ENCODE data around the gene ORC3. TPM values are rescaled to one million over a fixed set of nuclear protein-coding genes. Genes with fewer than 3 reads are reported as not detected.

Gene ORC3
- total and polyA plus RNA-seq, 7 donors, result 10.2 to 27.6 (median 17.5) TPM

DNA sequence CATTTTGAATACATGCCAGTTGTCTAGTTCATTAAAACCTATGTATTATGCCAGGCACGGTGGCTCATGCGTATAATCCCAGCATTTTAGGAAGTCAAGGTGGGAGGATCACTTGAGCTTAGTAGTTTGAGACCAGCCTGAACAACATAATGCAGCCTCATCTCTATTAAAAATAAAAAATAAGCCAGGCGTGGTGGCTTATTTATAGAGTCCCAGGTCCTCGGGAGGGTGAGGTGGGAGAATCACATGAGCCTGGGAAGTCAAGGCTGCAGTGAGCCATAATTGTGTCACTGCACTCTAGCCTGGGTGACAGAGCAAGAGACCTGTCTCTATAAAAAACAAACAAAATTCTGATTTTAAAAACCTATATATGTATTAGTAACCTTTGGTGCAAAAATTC lies 27.5 kb downstream of the ORC3 start:
- peaks cover 0 to 50% (median 16%) of the 10 kb centered on the region in 4 donors for H3K36me3 ChIP-seq

DNA sequence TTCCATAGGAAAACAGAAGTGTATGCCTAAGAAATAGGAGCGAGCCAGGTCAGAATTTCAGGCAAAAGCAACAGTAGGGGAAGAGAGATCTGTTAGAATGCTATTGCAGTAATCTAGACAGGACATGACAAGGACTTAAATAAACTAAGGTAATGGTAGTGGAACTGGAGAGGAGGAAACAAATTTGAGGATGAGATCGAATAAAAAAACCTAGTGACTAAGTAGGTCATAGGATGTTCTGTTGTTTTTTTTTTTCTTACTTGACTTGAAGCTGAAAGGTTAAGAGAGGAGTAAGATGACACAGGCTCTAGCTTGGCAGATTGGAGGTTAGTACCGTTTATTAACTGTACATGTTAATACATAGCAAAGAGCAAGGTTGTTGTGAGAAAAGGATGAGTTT lies 28.6 kb downstream of the ORC3 start:
- H3K27ac ChIP-seq, result no peak overlapping the region
- 93% methylated on average over 3 of the region's 3 CpGs for WGBS, 2 donors
- H3K9me3 ChIP-seq, result no peaks in the 10 kb centered on the region
- H3K27me3 ChIP-seq, result no peaks in the 10 kb centered on the region
- H3K4me1 ChIP-seq, result no peaks in the 10 kb centered on the region
- intact Hi-C loops (cut with DNase I), result no loop called here
- H3K4me3 ChIP-seq, result no peak overlapping the region
- TF ChIP-seq EP300 (IDR thresholded peaks at IDR 0.05) (no peak), POLR2A (IDR thresholded peaks at IDR 0.05) (no peak), POLR2AphosphoS5 (IDR thresholded peaks at IDR 0.05) (no peak)
- TF ChIP-seq, protein P1, sequence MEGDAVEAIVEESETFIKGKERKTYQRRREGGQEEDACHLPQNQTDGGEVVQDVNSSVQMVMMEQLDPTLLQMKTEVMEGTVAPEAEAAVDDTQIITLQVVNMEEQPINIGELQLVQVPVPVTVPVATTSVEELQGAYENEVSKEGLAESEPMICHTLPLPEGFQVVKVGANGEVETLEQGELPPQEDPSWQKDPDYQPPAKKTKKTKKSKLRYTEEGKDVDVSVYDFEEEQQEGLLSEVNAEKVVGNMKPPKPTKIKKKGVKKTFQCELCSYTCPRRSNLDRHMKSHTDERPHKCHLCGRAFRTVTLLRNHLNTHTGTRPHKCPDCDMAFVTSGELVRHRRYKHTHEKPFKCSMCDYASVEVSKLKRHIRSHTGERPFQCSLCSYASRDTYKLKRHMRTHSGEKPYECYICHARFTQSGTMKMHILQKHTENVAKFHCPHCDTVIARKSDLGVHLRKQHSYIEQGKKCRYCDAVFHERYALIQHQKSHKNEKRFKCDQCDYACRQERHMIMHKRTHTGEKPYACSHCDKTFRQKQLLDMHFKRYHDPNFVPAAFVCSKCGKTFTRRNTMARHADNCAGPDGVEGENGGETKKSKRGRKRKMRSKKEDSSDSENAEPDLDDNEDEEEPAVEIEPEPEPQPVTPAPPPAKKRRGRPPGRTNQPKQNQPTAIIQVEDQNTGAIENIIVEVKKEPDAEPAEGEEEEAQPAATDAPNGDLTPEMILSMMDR (IDR thresholded peaks at IDR 0.05), result no peak
- H3K36me3 ChIP-seq, result peaks cover 0 to 46% (median 7%) of the 10 kb centered on the region in 4 donors
- DNase-seq, result no peak

More for the DNA sequence above, 27.5 kb downstream of the ORC3 start:
- Histone ChIP-seq H3K4me3 (no peak overlapping the region), H3K27me3 (no peaks in the 10 kb centered on the region), H3K27ac (no peak overlapping the region), H3K4me1 (no peaks in the 10 kb centered on the region), H3K9me3 (no peaks in the 10 kb centered on the region)
- no peak for TF ChIP-seq POLR2A (IDR thresholded peaks at IDR 0.05)
- TF ChIP-seq EP300 (IDR thresholded peaks at IDR 0.05), result no peak
- TF ChIP-seq, protein P1 (IDR thresholded peaks at IDR 0.05), result no peak
- TF ChIP-seq POLR2AphosphoS5 (IDR thresholded peaks at IDR 0.05), result no peak
- WGBS, 2 donors, result 96% methylated on average over 4 of the region's 4 CpGs
- DNase-seq, result no peak
- intact Hi-C loops (cut with DNase I), result no loop called here

DNA sequence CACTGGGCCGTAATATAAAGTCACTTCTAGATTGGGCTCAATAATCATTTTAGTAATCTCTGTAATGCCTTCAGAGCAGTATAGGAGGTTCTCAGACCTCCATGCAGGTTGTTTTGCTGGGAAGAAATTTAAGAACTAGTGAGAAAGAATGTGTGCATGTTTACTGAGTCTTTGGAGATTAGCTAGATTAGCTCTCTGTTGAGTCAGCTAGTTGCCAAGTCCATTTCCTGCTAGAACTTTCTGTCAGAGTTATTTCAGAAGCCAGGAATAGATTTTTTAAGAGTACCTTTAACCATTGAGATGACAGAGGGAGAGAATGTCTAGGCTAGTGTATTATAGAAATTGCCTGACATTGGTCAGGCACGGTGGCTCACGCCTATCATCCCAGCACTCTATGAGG lies 33.3 kb downstream of the ORC3 start:
- DNase-seq, result no peak
- intact Hi-C loops (cut with DNase I), result no loop called here
- TF ChIP-seq, protein P1 (IDR thresholded peaks at IDR 0.05), result no peak
- TF ChIP-seq POLR2AphosphoS5 (IDR thresholded peaks at IDR 0.05), result no peak
- TF ChIP-seq EP300 (IDR thresholded peaks at IDR 0.05), result no peak
- TF ChIP-seq POLR2A (IDR thresholded peaks at IDR 0.05), result no peak
- Histone ChIP-seq H3K27me3 (no peaks in the 10 kb centered on the region), H3K4me3 (no peak overlapping the region), H3K36me3 (peaks cover 0 to 31% (median 0%) of the 10 kb centered on the region in 4 donors), H3K4me1 (no peaks in the 10 kb centered on the region), H3K9me3 (no peaks in the 10 kb centered on the region), H3K27ac (no peak overlapping the region)
- 96 to 99% methylated on average over 3 of the region's 3 CpGs for WGBS, 2 donors

DNA sequence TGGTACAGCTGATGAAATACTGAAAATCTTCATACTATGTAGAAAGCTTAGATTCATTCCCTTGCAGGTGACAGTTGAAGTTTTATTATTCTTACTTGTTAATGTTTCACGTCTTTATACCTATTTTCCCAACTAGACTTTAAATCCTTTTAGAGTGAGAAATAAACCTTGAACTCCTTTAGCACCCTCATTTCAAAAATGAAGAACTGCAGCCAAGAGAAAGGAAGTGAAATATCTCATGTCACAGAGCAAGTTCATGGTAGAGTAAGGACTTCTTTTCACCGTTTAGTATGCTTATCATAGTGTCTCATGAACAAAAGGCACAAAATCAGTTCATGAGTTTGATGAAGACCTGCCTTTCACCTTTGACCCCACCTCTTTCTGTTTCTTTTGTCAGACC lies 38.5 kb downstream of the ORC3 start:
- no peaks in the 10 kb centered on the region for H3K27me3 ChIP-seq
- H3K9me3 ChIP-seq, result no peaks in the 10 kb centered on the region
- peaks cover 0 to 22% (median 0%) of the 10 kb centered on the region in 4 donors for H3K36me3 ChIP-seq
- H3K4me1 ChIP-seq, result no peaks in the 10 kb centered on the region
- no peak for DNase-seq
- no peak overlapping the region for H3K27ac ChIP-seq
- H3K4me3 ChIP-seq, result no peak overlapping the region
- TF ChIP-seq, protein P1 (IDR thresholded peaks at IDR 0.05), result no peak
- TF ChIP-seq POLR2AphosphoS5 (IDR thresholded peaks at IDR 0.05) (no peak), POLR2A (IDR thresholded peaks at IDR 0.05) (no peak), EP300 (IDR thresholded peaks at IDR 0.05) (no peak)
- intact Hi-C loops (cut with DNase I), result no loop called here
- WGBS, 2 donors, result 9 to 51% methylated on average over 2 of the region's 2 CpGs

DNA sequence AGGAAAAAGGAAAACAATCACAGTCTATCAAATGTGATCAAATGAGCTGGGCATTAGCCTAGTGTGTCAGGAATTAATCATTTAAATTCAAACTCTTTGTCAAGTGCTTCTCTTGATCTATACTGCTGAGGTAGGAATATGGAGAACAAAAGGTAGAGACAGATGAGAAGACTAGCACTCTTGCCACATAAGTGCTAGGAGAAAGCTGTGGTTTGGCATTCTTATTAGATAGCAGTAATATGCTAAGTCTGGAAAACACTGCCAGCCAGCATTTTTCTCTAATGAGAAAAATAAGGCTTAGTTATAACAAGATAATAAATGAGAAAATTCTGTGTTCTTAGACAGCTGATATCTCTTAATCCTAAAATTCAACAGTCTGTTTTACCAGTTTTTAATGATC lies 38.9 kb downstream of the ORC3 start:
- Histone ChIP-seq H3K4me3 (no peak overlapping the region), H3K4me1 (no peaks in the 10 kb centered on the region), H3K27ac (no peak overlapping the region), H3K9me3 (no peaks in the 10 kb centered on the region), H3K27me3 (no peaks in the 10 kb centered on the region), H3K36me3 (peaks cover 0 to 22% (median 0%) of the 10 kb centered on the region in 4 donors)
- TF ChIP-seq, protein P1 (IDR thresholded peaks at IDR 0.05), result no peak
- TF ChIP-seq POLR2A (IDR thresholded peaks at IDR 0.05) (no peak), EP300 (IDR thresholded peaks at IDR 0.05) (no peak), POLR2AphosphoS5 (IDR thresholded peaks at IDR 0.05) (no peak)
- no peak for DNase-seq
- intact Hi-C loops (cut with DNase I), result no loop called here

Measured in sigmoid colon (tissue), 7 donors.